MCF 10A (cell line): Measurements from ENCODE around the gene NCK2. TPM values are rescaled to one million over a fixed set of nuclear protein-coding genes. Genes with fewer than 3 reads are reported as not detected.

ENCODE experiments used
- BruUV-seq: library from RNA; stranded (reverse); fragments of 400-500 nt; replicated peaks from 2 replicates; lab custom pipeline; 2021; lab: Mats Ljungman, UMichigan
- CTCF ChIA-PET: fragments of 300-600 bp; sonication (Branson Sonifier 250); formaldehyde crosslinking; extraction: SDS; loops from one replicate; lab custom pipeline; 2021; ENCODE audit warnings: antibody characterized with exemption, inconsistent platforms; lab: Yijun Ruan, JAX
- POLR2A ChIA-PET: fragments of 300-600, 350-650 bp; sonication (Branson Sonifier 250); formaldehyde crosslinking; extraction: SDS; loops from one replicate; lab custom pipeline; 2020; ENCODE audit warnings: antibody characterized with exemption, inconsistent platforms; lab: Yijun Ruan, JAX
- DNase-seq: peaks from one replicate; pipeline ENCODE4 v3.0.0-alpha.2; 2018; ENCODE audit not compliant: unreplicated experiment
- H3K27ac Mint-ChIP-seq: one replicate; pipeline ENCODE4 v1.8.0; 2022; ENCODE audit warnings: mild to moderate bottlenecking, low read depth, mixed read lengths; ENCODE audit not compliant: unreplicated experiment
- H3K27me3 Mint-ChIP-seq: one replicate; pipeline ENCODE4 v1.8.0; 2022; ENCODE audit warnings: mixed read lengths; ENCODE audit not compliant: insufficient read depth, unreplicated experiment
- H3K36me3 Mint-ChIP-seq: one replicate; pipeline ENCODE4 v1.8.0; 2022; ENCODE audit warnings: mild to moderate bottlenecking, moderate library complexity, mixed read lengths; ENCODE audit not compliant: insufficient read depth, unreplicated experiment
- H3K4me1 Mint-ChIP-seq: one replicate; pipeline ENCODE4 v1.8.0; 2022; ENCODE audit warnings: mixed read lengths; ENCODE audit not compliant: insufficient read depth, unreplicated experiment
- H3K4me3 Mint-ChIP-seq: one replicate; pipeline ENCODE4 v1.8.0; 2022; ENCODE audit warnings: mild to moderate bottlenecking, moderate library complexity, mixed read lengths; ENCODE audit not compliant: unreplicated experiment
- H3K9me3 Mint-ChIP-seq: one replicate; pipeline ENCODE4 v1.8.0; 2022; ENCODE audit warnings: mixed read lengths; ENCODE audit not compliant: unreplicated experiment
- intact Hi-C: fragments of 100-400 bp; cut with micrococcal nuclease; formaldehyde crosslinking; loops from 2 replicates; pipeline ENCODE4 v1.14.1; 2022
- total RNA-seq: library from RNA; stranded (reverse); gene quantifications from 2 replicates; pipeline ENCODE4 v1.2.3, GENCODE V29; 2022
- TF ChIP-seq, protein P1 (sequence below): fragments of 200-600 bp; IDR thresholded peaks from one replicate; pipeline ENCODE4 v1.8.0; 2022; ENCODE audit warnings: antibody characterized with exemption, mild to moderate bottlenecking; ENCODE audit not compliant: unreplicated experiment

Gene NCK2
- total RNA-seq, 1 experiment from 2014 or later, result 36.5 TPM

DNA sequence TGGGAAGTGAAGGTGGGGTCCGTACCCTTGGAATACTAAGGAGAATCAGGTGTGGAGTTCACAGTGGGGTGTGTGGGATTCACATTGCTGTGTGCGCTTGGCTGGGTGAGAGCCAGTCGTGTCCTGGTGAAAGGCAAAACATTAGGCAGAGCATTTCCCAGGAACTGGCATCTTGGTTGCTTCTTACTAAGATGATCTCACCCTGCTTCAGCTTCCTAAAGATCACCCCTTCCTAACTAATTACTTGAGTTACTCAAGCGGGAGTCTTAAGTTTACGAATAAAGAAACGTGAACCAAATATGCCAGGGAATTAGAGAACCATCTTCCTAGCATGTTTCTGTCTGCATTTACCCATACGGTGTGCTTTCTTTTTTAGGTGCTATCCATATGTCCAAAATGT lies 122.9 kb downstream of the NCK2 start:
- no peaks in the 10 kb centered on the region for H3K27me3 Mint-ChIP-seq
- no TSS peak for BruUV-seq
- intact Hi-C loops, result no loop called here
- TF ChIP-seq, protein P1, sequence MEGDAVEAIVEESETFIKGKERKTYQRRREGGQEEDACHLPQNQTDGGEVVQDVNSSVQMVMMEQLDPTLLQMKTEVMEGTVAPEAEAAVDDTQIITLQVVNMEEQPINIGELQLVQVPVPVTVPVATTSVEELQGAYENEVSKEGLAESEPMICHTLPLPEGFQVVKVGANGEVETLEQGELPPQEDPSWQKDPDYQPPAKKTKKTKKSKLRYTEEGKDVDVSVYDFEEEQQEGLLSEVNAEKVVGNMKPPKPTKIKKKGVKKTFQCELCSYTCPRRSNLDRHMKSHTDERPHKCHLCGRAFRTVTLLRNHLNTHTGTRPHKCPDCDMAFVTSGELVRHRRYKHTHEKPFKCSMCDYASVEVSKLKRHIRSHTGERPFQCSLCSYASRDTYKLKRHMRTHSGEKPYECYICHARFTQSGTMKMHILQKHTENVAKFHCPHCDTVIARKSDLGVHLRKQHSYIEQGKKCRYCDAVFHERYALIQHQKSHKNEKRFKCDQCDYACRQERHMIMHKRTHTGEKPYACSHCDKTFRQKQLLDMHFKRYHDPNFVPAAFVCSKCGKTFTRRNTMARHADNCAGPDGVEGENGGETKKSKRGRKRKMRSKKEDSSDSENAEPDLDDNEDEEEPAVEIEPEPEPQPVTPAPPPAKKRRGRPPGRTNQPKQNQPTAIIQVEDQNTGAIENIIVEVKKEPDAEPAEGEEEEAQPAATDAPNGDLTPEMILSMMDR, result no peak
- H3K36me3 Mint-ChIP-seq, result peaks cover 11% of the 10 kb centered on the region
- no peak overlapping the region for H3K4me3 Mint-ChIP-seq
- H3K9me3 Mint-ChIP-seq, result no peaks in the 10 kb centered on the region
- H3K27ac Mint-ChIP-seq, result no peak overlapping the region
- peaks cover 6% of the 10 kb centered on the region for H3K4me1 Mint-ChIP-seq
- ChIA-PET POLR2A (interaction anchor here (0.6 kb wide), 1 partner anchor 226 kb away, joined by 4 read pairs; no protein-coding TSS in a partner anchor), CTCF (no interaction called here)
- no peak for DNase-seq

DNA sequence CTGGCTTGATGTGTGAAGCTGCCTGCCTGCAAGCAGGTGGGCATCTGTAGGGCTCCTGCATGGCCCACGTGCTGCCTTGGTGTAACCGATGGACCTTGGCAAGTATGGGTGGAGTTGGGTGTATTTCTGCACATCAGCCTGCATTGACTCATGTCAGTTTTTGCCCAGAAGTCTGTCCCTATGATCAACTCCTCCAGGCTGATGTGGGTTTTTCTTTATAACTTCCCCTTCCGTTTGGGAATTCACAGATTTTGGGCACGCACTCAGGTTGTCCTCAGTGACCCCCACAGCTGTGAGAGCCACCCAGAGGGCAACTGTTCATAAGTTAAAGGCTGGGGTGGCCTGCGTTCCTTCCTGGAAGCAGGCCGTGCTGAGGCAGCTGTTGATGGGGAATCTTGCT lies 123.3 kb downstream of the NCK2 start:
- no peak overlapping the region for H3K4me3 Mint-ChIP-seq
- H3K4me1 Mint-ChIP-seq, result peaks cover 7% of the 10 kb centered on the region
- no peak for DNase-seq
- H3K27me3 Mint-ChIP-seq, result no peaks in the 10 kb centered on the region
- H3K9me3 Mint-ChIP-seq, result no peaks in the 10 kb centered on the region
- POLR2A ChIA-PET, result interaction anchor here (0.6 kb wide), 1 partner anchor 225 kb away, joined by 4 read pairs; no protein-coding TSS in a partner anchor
- intact Hi-C loops, result no loop called here
- CTCF ChIA-PET, result no interaction called here
- H3K36me3 Mint-ChIP-seq, result peaks cover 11% of the 10 kb centered on the region
- TF ChIP-seq, protein P1, result no peak
- BruUV-seq, result no TSS peak
- H3K27ac Mint-ChIP-seq, result no peak overlapping the region

DNA sequence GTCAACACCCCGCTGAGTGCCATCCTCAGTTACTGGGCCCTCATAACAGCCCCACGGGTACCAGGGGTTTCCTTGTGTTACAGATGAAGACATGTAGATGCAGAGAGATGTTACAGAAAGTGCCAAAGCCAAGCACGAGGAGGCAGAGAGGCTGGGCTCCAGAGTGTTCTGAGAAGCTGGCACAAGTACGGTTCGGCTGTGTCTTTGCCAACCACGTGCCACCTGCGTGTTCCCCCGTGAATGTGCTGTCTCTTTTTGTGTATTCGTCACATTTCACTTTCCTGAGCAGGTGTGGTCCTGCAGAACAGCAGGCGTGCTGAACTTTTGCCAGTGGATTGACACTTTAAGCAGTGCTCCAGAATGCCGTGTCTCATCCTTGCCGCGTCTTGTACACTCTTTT lies 124.6 kb downstream of the NCK2 start:
- peaks cover 15% of the 10 kb centered on the region for H3K4me1 Mint-ChIP-seq
- POLR2A ChIA-PET, result no interaction called here
- CTCF ChIA-PET, result no interaction called here

DNA sequence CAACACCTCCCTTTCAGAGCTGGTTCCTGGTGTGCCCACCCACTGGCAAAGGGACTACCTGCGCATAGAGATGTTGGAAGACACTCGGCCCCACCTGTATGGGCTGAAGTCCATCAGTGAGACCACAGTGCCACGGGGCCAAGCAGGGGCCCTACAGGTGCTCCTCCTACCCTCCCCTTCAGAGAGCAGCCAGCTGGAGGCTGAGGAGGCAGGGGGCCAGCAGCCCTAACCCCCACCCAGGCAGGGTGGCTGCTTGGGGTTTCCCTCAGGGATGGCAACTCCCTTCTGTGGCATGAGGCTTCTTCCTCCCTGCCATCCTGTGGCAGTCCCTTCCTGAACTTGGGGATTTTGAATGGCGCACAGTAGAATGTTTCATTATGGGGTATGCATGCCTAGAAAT lies 125.3 kb downstream of the NCK2 start:
- Mint-ChIP-seq H3K36me3 (peaks cover 17% of the 10 kb centered on the region), H3K4me3 (no peak overlapping the region), H3K9me3 (no peaks in the 10 kb centered on the region), H3K27me3 (no peaks in the 10 kb centered on the region), H3K27ac (no peak overlapping the region), H3K4me1 (peaks cover 11% of the 10 kb centered on the region)
- no TSS peak for BruUV-seq
- TF ChIP-seq, protein P1, result no peak
- intact Hi-C loops, result no loop called here
- no peak for DNase-seq
- POLR2A ChIA-PET, result no interaction called here
- CTCF ChIA-PET, result no interaction called here

More for the DNA sequence above, 124.6 kb downstream of the NCK2 start:
- H3K4me3 Mint-ChIP-seq, result no peak overlapping the region
- no peaks in the 10 kb centered on the region for H3K27me3 Mint-ChIP-seq
- H3K36me3 Mint-ChIP-seq, result peaks cover 17% of the 10 kb centered on the region
- intact Hi-C loops, result no loop called here
- no peaks in the 10 kb centered on the region for H3K9me3 Mint-ChIP-seq
- BruUV-seq, result no TSS peak
- no peak for DNase-seq
- no peak overlapping the region for H3K27ac Mint-ChIP-seq
- TF ChIP-seq, protein P1, result no peak
